ENCODE data around the gene TNFAIP1.
"Not testable (repeated sequence)": the region's sequence is repeated elsewhere in the genome, so short reads cannot be mapped to it uniquely, and the experiment has no call there.

The TNFAIP1 gene

GRCh38 chr17:28325211-28325610 lies 10.3 kb upstream of the TNFAIP1 start:
- no peak for DNase-seq

- DNase-seq = no peak
Observed at GRCh38 chr17:28326114-28326513, 9.4 kb upstream of the TNFAIP1 start.

GRCh38 chr17:28327031-28327607 lies 8.4 kb upstream of the TNFAIP1 start:
- DNase-seq = no peak

- DNase-seq = no peak
Observed at GRCh38 chr17:28327709-28328108, 7.9 kb upstream of the TNFAIP1 start.

- no peak for DNase-seq
Observed at GRCh38 chr17:28328325-28328724, 7.2 kb upstream of the TNFAIP1 start.

- DNase-seq = no peak
Observed at GRCh38 chr17:28330671-28331070, 4.9 kb upstream of the TNFAIP1 start.

GRCh38 chr17:28331891-28332420 lies 3.6 kb upstream of the TNFAIP1 start:
- DNase-seq = no peak

GRCh38 chr17:28333083-28333746 lies 2.3 kb upstream of the TNFAIP1 start:
- DNase-seq = no peak

- no peak for DNase-seq
Observed at GRCh38 chr17:28334171-28334570, 1.4 kb upstream of the TNFAIP1 start.

GRCh38 chr17:28334666-28335200 lies 828 bp upstream of the TNFAIP1 start:
- DNase-seq = no peak

- DNase-seq = peak; percentile 38
Observed at GRCh38 chr17:28335959-28336871, 654 bp downstream of the TNFAIP1 start.

GRCh38 chr17:28338056-28338768 lies 2.7 kb downstream of the TNFAIP1 start:
- no peak for DNase-seq

- DNase-seq = not testable (repeated sequence)
Observed at GRCh38 chr17:28338769-28339212, 3.2 kb downstream of the TNFAIP1 start.

GRCh38 chr17:28339431-28339830 lies 3.9 kb downstream of the TNFAIP1 start:
- DNase-seq = no peak

- DNase-seq = no peak
Observed at GRCh38 chr17:28340374-28340773, 4.8 kb downstream of the TNFAIP1 start.

GRCh38 chr17:28341516-28341915 lies 6.0 kb downstream of the TNFAIP1 start:
- DNase-seq = no peak

- no peak for DNase-seq
Observed at GRCh38 chr17:28342313-28342712, 6.8 kb downstream of the TNFAIP1 start.

GRCh38 chr17:28343491-28343932 lies 8.0 kb downstream of the TNFAIP1 start:
- DNase-seq = no peak

- no peak for DNase-seq
Observed at GRCh38 chr17:28344011-28344410, 8.4 kb downstream of the TNFAIP1 start.

GRCh38 chr17:28344435-28344901 lies 8.9 kb downstream of the TNFAIP1 start:
- DNase-seq = no peak

GRCh38 chr17:28345419-28346198 lies 10.0 kb downstream of the TNFAIP1 start:
- no peak for DNase-seq

- DNase-seq = no peak
Observed at GRCh38 chr17:28346199-28346580, 10.6 kb downstream of the TNFAIP1 start.

Measured in CD4-positive, alpha-beta T cell treated with Interleukin-17A for 1 hour (primary cell).